Parathyroid adenoma (tissue), 2 donors: Measurements from ENCODE around the gene PDIA6.

ENCODE experiments used
- H2AFZ ChIP-seq: fragments of 300-600 bp; sonication (generic); one replicate; pipeline ENCODE4 v1.7.0; 2017; ENCODE audit warnings: antibody characterized with exemption, mild to moderate bottlenecking
- H3K27ac ChIP-seq: fragments of 300-600 bp; sonication (generic); one replicate; pipeline ENCODE4 v1.7.0; 2017
- H3K27me3 ChIP-seq: fragments of 300-600 bp; sonication (generic); one replicate; pipeline ENCODE4 v1.7.0; 2017; ENCODE audit warnings: low read length; ENCODE audit not compliant: control insufficient read depth, insufficient read depth
- H3K36me3 ChIP-seq: fragments of 300-600 bp; sonication (generic); one replicate; pipeline ENCODE4 v1.7.0; 2017; ENCODE audit warnings: low read length; ENCODE audit not compliant: control insufficient read depth, insufficient read depth
- H3K4me1 ChIP-seq: fragments of 300-600 bp; sonication (generic); one replicate; pipeline ENCODE4 v1.7.0; 2017; ENCODE audit warnings: control low read depth
- H3K4me2 ChIP-seq: fragments of 300-600 bp; sonication (generic); one replicate; pipeline ENCODE4 v1.7.0; 2017; ENCODE audit warnings: low read length
- H3K4me3 ChIP-seq: fragments of 300-600 bp; sonication (generic); one replicate; pipeline ENCODE4 v1.7.0; 2017; ENCODE audit warnings: low read depth, low read length
- H3K79me2 ChIP-seq: fragments of 300-600 bp; sonication (generic); one replicate; pipeline ENCODE4 v1.7.0; 2017; ENCODE audit warnings: control low read depth
- H3K9ac ChIP-seq: fragments of 300-600 bp; sonication (generic); one replicate; pipeline ENCODE4 v1.7.0; 2017; ENCODE audit warnings: mild to moderate bottlenecking
- H3K9me3 ChIP-seq: fragments of 300-600 bp; sonication (generic); one replicate; pipeline ENCODE4 v1.7.0; 2017; ENCODE audit warnings: low read length; ENCODE audit not compliant: control insufficient read depth
- CTCF ChIP-seq: fragments of 300-600 bp; sonication (generic); IDR thresholded peaks from one replicate; pipeline ENCODE4 v1.7.0; 2017; ENCODE audit warnings: antibody characterized with exemption, mild to moderate bottlenecking
- donor health status: primary hyperparathyroidism.

PDIA6 gene

GRCh38 chr2:10790228-10790973, 22.2 kb downstream of the PDIA6 start:
- Histone ChIP-seq H3K9me3 (no peaks in the 10 kb centered on the region), H3K9ac (no peak overlapping the region), H3K36me3 (no peaks in the 10 kb centered on the region), H3K27ac (no peak overlapping the region), H3K4me2 (no peak overlapping the region), H3K27me3 (no peaks in the 10 kb centered on the region), H2AFZ (no peak overlapping the region), H3K79me2 (peaks cover 2% of the 10 kb centered on the region), H3K4me1 (no peaks in the 10 kb centered on the region), H3K4me3 (no peak overlapping the region)
- TF ChIP-seq CTCF = no peak

GRCh38 chr2:10788855-10789254, 23.7 kb downstream of the PDIA6 start:
- peaks cover 2% of the 10 kb centered on the region for H3K79me2 ChIP-seq
- H3K4me2 ChIP-seq = no peak overlapping the region
- H3K9me3 ChIP-seq = no peaks in the 10 kb centered on the region
- TF ChIP-seq CTCF = no peak
- H3K4me3 ChIP-seq = no peak overlapping the region
- H3K36me3 ChIP-seq = no peaks in the 10 kb centered on the region
- peaks cover 6% of the 10 kb centered on the region for H3K4me1 ChIP-seq
- no peak overlapping the region for H3K27ac ChIP-seq
- H3K9ac ChIP-seq = no peak overlapping the region
- no peaks in the 10 kb centered on the region for H3K27me3 ChIP-seq
- H2AFZ ChIP-seq = no peak overlapping the region

GRCh38 chr2:10787176-10787968, 25.2 kb downstream of the PDIA6 start:
- H3K27me3 ChIP-seq = no peaks in the 10 kb centered on the region
- peaks cover 6% of the 10 kb centered on the region for H3K4me1 ChIP-seq
- H3K9ac ChIP-seq = no peak overlapping the region
- H3K4me3 ChIP-seq = no peak overlapping the region
- no peak overlapping the region for H3K27ac ChIP-seq
- H3K79me2 ChIP-seq = no peaks in the 10 kb centered on the region
- no peak overlapping the region for H2AFZ ChIP-seq
- no peaks in the 10 kb centered on the region for H3K9me3 ChIP-seq
- TF ChIP-seq CTCF = no peak
- no peak overlapping the region for H3K4me2 ChIP-seq
- no peaks in the 10 kb centered on the region for H3K36me3 ChIP-seq

- H3K4me3 ChIP-seq = no peak overlapping the region
- peaks cover 6% of the 10 kb centered on the region for H3K4me1 ChIP-seq
- no peaks in the 10 kb centered on the region for H3K9me3 ChIP-seq
- no peak overlapping the region for H2AFZ ChIP-seq
- no peak for TF ChIP-seq CTCF
- no peaks in the 10 kb centered on the region for H3K27me3 ChIP-seq
- no peak overlapping the region for H3K9ac ChIP-seq
- H3K27ac ChIP-seq = no peak overlapping the region
- no peaks in the 10 kb centered on the region for H3K79me2 ChIP-seq
- H3K4me2 ChIP-seq = no peak overlapping the region
- no peaks in the 10 kb centered on the region for H3K36me3 ChIP-seq
Measured at GRCh38 chr2:10786240-10786982, 26.2 kb downstream of the PDIA6 start.
